ENCODE results near the gene GSE1. TPM values are rescaled to one million over a fixed set of nuclear protein-coding genes. Genes with fewer than 3 reads are reported as not detected.

GSE1 gene
- total and polyA plus RNA-seq, 8 donors, result 84.8 to 148 (median 112) TPM

DNA sequence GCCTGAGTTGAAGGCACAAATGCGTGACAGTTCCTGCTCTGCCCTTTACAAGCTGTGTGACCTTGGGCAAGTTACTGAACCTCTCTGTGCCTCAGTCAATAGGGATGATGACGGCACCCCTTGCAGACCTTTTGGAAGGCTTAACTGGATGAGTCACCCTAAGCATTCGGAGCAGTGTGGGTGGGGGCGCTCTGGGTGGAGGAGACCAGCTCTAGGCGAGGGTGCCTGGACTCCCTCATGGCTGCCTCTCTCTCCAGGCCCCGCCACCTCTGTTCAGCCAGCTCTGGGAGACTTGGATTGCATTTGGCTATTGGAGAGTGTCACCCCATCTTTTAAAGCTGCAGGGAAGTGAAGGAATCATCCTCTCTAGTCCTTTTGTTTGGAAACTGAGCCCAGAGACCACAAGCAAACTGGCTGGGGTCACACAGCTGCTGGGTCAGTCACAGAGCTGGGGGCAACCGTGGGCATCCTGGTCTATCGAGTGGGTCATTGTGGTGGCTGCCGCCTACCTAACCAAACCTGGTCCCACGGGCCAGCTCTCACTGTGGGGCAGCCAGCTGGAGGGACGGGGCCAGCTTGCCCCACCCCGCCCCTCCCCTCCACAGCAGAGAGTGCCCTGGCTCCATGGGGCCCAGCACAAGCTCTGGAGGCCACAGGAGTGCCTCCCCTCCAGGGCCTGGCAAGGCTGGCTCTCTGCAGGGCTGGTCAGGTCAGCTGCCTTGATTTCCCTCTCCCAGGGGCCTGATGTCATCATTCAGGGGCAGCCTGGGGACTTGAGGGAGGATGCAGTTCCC lies 20.2 kb upstream of the GSE1 start:
- Histone ChIP-seq H3K27ac (no peak overlapping the region), H3K4me3 (no peak overlapping the region), H3K9me3 (no peaks in the 10 kb centered on the region), H3K36me3 (no peaks in the 10 kb centered on the region), H3K4me1 (peaks cover 0 to 15% of the 10 kb centered on the region in 2 donors), H3K27me3 (no peaks in the 10 kb centered on the region)
- no peak for DNase-seq
- peak; percentile 47 for ATAC-seq
- TF ChIP-seq, protein P1, sequence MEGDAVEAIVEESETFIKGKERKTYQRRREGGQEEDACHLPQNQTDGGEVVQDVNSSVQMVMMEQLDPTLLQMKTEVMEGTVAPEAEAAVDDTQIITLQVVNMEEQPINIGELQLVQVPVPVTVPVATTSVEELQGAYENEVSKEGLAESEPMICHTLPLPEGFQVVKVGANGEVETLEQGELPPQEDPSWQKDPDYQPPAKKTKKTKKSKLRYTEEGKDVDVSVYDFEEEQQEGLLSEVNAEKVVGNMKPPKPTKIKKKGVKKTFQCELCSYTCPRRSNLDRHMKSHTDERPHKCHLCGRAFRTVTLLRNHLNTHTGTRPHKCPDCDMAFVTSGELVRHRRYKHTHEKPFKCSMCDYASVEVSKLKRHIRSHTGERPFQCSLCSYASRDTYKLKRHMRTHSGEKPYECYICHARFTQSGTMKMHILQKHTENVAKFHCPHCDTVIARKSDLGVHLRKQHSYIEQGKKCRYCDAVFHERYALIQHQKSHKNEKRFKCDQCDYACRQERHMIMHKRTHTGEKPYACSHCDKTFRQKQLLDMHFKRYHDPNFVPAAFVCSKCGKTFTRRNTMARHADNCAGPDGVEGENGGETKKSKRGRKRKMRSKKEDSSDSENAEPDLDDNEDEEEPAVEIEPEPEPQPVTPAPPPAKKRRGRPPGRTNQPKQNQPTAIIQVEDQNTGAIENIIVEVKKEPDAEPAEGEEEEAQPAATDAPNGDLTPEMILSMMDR (IDR thresholded peaks at IDR 0.05), result no peak
- intact Hi-C loops (cut with DNase I), result no loop called here

DNA sequence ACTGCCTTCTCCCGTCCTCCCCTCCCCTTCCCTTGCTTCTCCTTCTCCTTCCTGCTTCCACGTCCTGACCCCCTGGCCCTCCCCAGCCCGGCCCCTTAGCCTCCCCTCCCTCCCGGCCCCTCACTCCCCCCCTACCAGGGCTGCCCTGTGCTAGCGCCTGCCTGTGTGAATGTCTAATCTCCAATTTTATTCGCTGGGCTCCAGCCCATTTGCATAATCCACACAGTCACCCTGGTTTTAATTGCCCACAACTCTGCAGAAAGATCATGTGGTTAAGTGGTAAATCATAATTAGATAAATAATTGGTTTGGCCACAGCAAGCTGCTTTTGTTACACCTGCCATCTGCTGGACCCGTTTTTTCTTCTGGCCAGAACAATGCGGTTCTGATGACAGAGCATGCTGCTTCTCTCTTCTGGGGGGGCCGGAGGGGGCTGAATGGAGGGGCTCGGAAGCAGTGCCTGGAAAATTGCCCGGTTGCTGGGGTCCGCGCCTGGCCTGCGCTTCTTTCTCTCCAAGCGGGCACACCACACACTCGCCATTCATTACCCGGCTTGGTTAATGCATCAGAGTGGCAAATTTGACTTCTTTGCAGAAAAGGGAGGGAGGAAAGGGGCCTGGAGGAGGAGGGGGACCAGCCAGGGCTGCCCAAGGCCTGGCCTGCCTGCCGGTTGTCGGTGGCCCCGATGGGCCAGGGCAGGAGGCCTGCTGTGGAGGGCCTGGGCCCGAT lies 19.5 kb upstream of the GSE1 start:
- Histone ChIP-seq H3K27ac (no peak overlapping the region), H3K36me3 (no peaks in the 10 kb centered on the region), H3K4me3 (no peak overlapping the region), H3K4me1 (peaks cover 0 to 11% of the 10 kb centered on the region in 2 donors), H3K9me3 (no peaks in the 10 kb centered on the region), H3K27me3 (no peaks in the 10 kb centered on the region)
- TF ChIP-seq, protein P1 (IDR thresholded peaks at IDR 0.05), result no peak
- DNase-seq (no peak), ATAC-seq (no peak)
- intact Hi-C loops (cut with DNase I), result no loop called here

DNA sequence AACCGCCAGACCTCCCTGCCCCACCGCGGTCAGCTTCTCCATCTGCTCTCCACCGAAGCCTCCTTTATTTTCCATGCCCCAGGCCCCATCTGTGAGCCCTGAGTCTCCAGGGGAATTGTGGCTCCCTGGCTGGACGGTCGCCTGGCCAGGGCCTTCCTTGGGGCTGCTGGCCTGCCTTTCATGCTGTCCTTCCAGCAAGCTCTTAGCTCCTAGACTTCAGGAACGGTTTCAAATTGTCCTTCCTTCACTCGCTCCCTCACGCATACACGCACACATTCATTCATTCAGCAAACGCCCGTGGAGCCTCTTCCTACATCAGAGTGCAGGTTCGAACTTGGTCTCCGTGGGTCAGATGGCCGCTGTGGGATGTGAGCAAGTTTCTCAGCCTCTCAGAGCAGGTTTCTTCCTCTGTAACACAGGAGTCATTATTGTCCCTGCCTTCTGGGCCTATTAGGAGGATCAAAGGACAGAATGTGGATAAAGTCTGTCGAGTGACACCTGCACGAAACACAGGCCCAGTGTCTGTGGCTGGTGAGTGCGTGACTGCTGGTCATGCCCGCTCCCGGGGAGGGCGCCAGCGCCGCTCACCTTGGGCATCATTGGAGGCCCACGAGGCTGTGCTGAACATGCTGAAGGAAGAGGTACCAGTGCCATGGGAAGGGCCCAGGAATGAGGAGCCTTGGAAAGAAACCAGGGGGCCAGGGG lies 18.7 kb upstream of the GSE1 start:
- intact Hi-C loops (cut with DNase I), result no loop called here
- Histone ChIP-seq H3K4me3 (no peak overlapping the region), H3K4me1 (peaks cover 0 to 11% of the 10 kb centered on the region in 2 donors), H3K9me3 (no peaks in the 10 kb centered on the region), H3K27ac (no peak overlapping the region), H3K36me3 (no peaks in the 10 kb centered on the region), H3K27me3 (no peaks in the 10 kb centered on the region)
- ATAC-seq, result no peak
- no peak for DNase-seq
- TF ChIP-seq, protein P1 (IDR thresholded peaks at IDR 0.05), result no peak

DNA sequence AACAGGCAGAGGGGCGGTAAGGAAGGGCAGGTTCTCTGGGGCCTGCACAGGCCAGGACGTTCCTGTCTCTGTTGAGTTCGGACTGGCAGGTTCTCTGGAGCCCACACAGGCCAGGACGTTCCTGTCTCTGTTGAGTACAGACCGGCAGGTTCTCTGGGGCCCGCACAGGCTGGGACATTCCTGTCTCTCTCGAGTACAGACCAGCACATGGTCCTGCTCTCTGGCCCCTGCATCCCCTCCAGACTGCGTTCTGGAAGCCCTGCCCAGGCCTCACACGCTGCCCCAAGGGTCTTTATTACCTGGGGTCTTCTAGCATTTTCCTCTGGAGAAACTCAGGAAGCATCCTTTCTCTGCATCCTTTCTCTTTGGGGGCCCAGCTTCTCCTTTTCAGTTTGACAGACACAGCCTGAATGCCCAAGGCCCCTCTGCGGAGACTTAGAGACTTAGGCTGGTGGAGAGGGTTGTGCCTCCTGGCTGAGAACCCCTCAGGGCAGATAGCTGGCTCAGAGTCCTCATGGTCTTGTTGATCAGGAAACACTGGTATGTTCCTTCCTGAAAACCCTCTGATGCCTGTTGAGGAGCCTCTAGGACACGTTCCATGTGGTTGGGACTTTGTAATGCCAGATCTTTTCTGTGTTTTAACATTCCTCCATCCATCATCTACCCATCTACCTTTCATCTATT lies 18.0 kb upstream of the GSE1 start:
- Histone ChIP-seq H3K27ac (no peak overlapping the region), H3K27me3 (no peaks in the 10 kb centered on the region), H3K4me1 (peaks cover 0 to 11% of the 10 kb centered on the region in 2 donors), H3K9me3 (no peaks in the 10 kb centered on the region), H3K36me3 (no peaks in the 10 kb centered on the region), H3K4me3 (no peak overlapping the region)
- no peak for DNase-seq
- TF ChIP-seq, protein P1 (IDR thresholded peaks at IDR 0.05), result no peak
- no peak for ATAC-seq
- intact Hi-C loops (cut with DNase I), result no loop called here

All from left lung (tissue), 10 donors.